Activated gamma-delta T cell treated with Interleukin-2 at 50 U/mL for 16 hours (primary cell): ENCODE measurements around the gene IGFL3.
"Not testable (repeated sequence)": the region's sequence is repeated elsewhere in the genome, so short reads cannot be mapped to it uniquely, and the experiment has no call there.

Experiments
- DNase-seq: peaks from one replicate; pipeline ENCODE4 v3.0.0-alpha.2; 2020

Gene IGFL3

GRCh38 chr19:46124638-46125115 is at the start of gene IGFL3:
Gene IGFL3, minus strand, starts transcription at chr19:46124688. Its CDS starts 39 bp downstream, at chr19:46124649.
- no peak for DNase-seq

- DNase-seq: no peak
These were observed 49.5 kb upstream of the IGFL3 start for GRCh38 chr19:46173886-46174480.

- DNase-seq: no peak
These were observed 38.2 kb upstream of the IGFL3 start for GRCh38 chr19:46162731-46163130.

- not testable (repeated sequence) for DNase-seq
These were observed 37.3 kb upstream of the IGFL3 start for GRCh38 chr19:46161642-46162257.

GRCh38 chr19:46160233-46160775 is 35.8 kb upstream of the IGFL3 start:
- no peak for DNase-seq

GRCh38 chr19:46159418-46160232 is 35.1 kb upstream of the IGFL3 start:
- DNase-seq: no peak

GRCh38 chr19:46155237-46155636 is 30.7 kb upstream of the IGFL3 start:
- DNase-seq: no peak

GRCh38 chr19:46150606-46151005 is 26.1 kb upstream of the IGFL3 start:
- DNase-seq: no peak

- no peak for DNase-seq
These were observed 23.4 kb upstream of the IGFL3 start, which contains the start of gene IGFL2 for GRCh38 chr19:46147791-46148288. Gene IGFL2, plus strand, starts transcription at chr19:46148238. Its CDS starts 41 bp downstream, at chr19:46148279.

- no peak for DNase-seq
These were observed 22.8 kb upstream of the IGFL3 start for GRCh38 chr19:46147166-46147740.

GRCh38 chr19:46144756-46145155 is 20.3 kb upstream of the IGFL3 start:
- no peak for DNase-seq

GRCh38 chr19:46142294-46142693 is 17.8 kb upstream of the IGFL3 start:
- DNase-seq: no peak

- DNase-seq: no peak
These were observed 16.9 kb upstream of the IGFL3 start for GRCh38 chr19:46141421-46141820.

GRCh38 chr19:46137915-46138473 is 13.5 kb upstream of the IGFL3 start:
- no peak for DNase-seq

GRCh38 chr19:46134527-46134926 is 10.0 kb upstream of the IGFL3 start:
- DNase-seq: no peak

- no peak for DNase-seq
These were observed 9.3 kb upstream of the IGFL3 start for GRCh38 chr19:46133777-46134241.

- DNase-seq: no peak
These were observed 8.7 kb upstream of the IGFL3 start for GRCh38 chr19:46133101-46133627.

- no peak for DNase-seq
These were observed 8.1 kb upstream of the IGFL3 start for GRCh38 chr19:46132508-46133100.

GRCh38 chr19:46131485-46132143 is 7.1 kb upstream of the IGFL3 start:
- no peak for DNase-seq

GRCh38 chr19:46126086-46126580 is 1.6 kb upstream of the IGFL3 start:
- no peak for DNase-seq

- DNase-seq: no peak
These were observed 959 bp upstream of the IGFL3 start for GRCh38 chr19:46125447-46125846.
